ENCODE data around the gene MAST2. TPM values are rescaled to one million over a fixed set of nuclear protein-coding genes. Genes with fewer than 3 reads are reported as not detected.

The MAST2 gene
- total RNA-seq, 1 experiment from 2014 or later = 38.4 TPM

GRCh38 chr1:45765999-45766792 lies 37.2 kb upstream of the MAST2 start:
- no peaks in the 10 kb centered on the region for H3K36me3 ChIP-seq (ENCODE audit: insufficient read depth, low read length, poor library complexity, severe bottlenecking)
- intact Hi-C loops (cut with micrococcal nuclease; ENCODE audit: unreplicated experiment) = no loop called here
- H3K27ac ChIP-seq (ENCODE audit: low read depth, low read length, poor library complexity, severe bottlenecking) = no peak overlapping the region
- no peak overlapping the region for H3K4me3 ChIP-seq (ENCODE audit: low read depth, low read length, poor library complexity, severe bottlenecking)
- ChIA-PET POLR2A (ENCODE audit: low non-redundant PET) (no interaction called here), CTCF (no interaction called here)
- no TSS peak for BruUV-seq (replicated peaks)
- no peaks in the 10 kb centered on the region for H3K9me3 ChIP-seq (ENCODE audit: low read depth, low read length, poor library complexity, severe bottlenecking)
- H3K4me1 ChIP-seq (ENCODE audit: insufficient read depth, low read length, poor library complexity, severe bottlenecking) = no peaks in the 10 kb centered on the region
- no peak for TF ChIP-seq EZH2 (IDR thresholded peaks at IDR 0.05; ENCODE audit: borderline replicate concordance, low read depth, low read length, poor library complexity, severe bottlenecking)
- TF ChIP-seq, protein P1, sequence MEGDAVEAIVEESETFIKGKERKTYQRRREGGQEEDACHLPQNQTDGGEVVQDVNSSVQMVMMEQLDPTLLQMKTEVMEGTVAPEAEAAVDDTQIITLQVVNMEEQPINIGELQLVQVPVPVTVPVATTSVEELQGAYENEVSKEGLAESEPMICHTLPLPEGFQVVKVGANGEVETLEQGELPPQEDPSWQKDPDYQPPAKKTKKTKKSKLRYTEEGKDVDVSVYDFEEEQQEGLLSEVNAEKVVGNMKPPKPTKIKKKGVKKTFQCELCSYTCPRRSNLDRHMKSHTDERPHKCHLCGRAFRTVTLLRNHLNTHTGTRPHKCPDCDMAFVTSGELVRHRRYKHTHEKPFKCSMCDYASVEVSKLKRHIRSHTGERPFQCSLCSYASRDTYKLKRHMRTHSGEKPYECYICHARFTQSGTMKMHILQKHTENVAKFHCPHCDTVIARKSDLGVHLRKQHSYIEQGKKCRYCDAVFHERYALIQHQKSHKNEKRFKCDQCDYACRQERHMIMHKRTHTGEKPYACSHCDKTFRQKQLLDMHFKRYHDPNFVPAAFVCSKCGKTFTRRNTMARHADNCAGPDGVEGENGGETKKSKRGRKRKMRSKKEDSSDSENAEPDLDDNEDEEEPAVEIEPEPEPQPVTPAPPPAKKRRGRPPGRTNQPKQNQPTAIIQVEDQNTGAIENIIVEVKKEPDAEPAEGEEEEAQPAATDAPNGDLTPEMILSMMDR (conservative IDR thresholded peaks at IDR 0.05; ENCODE audit: low read depth, low read length) = no peak
- H3K27me3 ChIP-seq (replicated peaks; ENCODE audit: insufficient read depth, low read depth, low read length, poor library complexity) = no peaks in the 10 kb centered on the region
- no peak for DNase-seq (ENCODE audit: low spot score)

- Histone ChIP-seq H3K27ac (ENCODE audit: low read depth, low read length, poor library complexity, severe bottlenecking) (no peak overlapping the region), H3K36me3 (ENCODE audit: insufficient read depth, low read length, poor library complexity, severe bottlenecking) (no peaks in the 10 kb centered on the region), H3K27me3 (replicated peaks; ENCODE audit: insufficient read depth, low read depth, low read length, poor library complexity) (no peaks in the 10 kb centered on the region), H3K9me3 (ENCODE audit: low read depth, low read length, poor library complexity, severe bottlenecking) (no peaks in the 10 kb centered on the region), H3K4me3 (ENCODE audit: low read depth, low read length, poor library complexity, severe bottlenecking) (no peak overlapping the region), H3K4me1 (ENCODE audit: insufficient read depth, low read length, poor library complexity, severe bottlenecking) (no peaks in the 10 kb centered on the region)
- CTCF ChIA-PET = no interaction called here
- no TSS peak for BruUV-seq (replicated peaks)
- POLR2A ChIA-PET (ENCODE audit: low non-redundant PET) = interaction anchor here (0.6 kb wide), 1 partner anchor 26 kb away, joined by 11 read pairs; no protein-coding TSS in a partner anchor
- intact Hi-C loops (cut with micrococcal nuclease; ENCODE audit: unreplicated experiment) = no loop called here
- TF ChIP-seq EZH2 (IDR thresholded peaks at IDR 0.05; ENCODE audit: borderline replicate concordance, low read depth, low read length, poor library complexity, severe bottlenecking) = no peak
- TF ChIP-seq, protein P1 (conservative IDR thresholded peaks at IDR 0.05; ENCODE audit: low read depth, low read length) = no peak
- no peak for DNase-seq (ENCODE audit: low spot score)
Measured at GRCh38 chr1:45767035-45767434, 36.4 kb upstream of the MAST2 start.

DNA sequence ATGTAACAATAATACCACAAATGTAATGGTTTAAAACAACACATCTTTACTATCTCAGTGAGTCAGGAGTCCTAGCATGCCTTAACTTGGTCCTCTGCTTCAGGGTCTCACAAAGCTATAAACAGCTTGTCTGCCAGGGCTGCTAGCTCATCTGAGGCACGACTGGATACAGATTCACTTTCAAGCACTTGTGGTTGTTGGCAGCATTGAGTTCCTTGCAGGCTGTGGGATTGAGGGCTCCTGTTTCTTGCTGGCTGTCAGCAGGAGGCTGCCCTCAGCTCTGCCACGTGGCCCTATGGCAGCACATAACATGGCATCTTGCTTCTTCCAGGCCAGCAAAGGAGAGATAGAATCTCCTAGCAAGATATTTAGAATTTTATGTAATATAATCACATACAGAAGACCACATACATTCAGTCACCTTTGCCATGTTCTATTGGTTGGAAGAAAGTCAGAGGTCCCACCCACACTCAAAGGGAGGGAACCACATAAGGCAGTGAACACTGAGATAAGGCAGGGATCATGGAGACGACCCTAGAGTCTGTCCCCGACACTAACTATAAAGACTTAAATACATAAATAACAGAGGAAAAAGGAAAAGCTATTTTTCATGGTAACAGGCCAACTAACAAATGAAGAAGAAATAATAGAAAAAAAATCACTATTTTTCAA lies 34.0 kb upstream of the MAST2 start:
- intact Hi-C loops (cut with micrococcal nuclease; ENCODE audit: unreplicated experiment) = no loop called here
- Histone ChIP-seq H3K27ac (ENCODE audit: low read depth, low read length, poor library complexity, severe bottlenecking) (no peak overlapping the region), H3K27me3 (replicated peaks; ENCODE audit: insufficient read depth, low read depth, low read length, poor library complexity) (no peaks in the 10 kb centered on the region), H3K4me3 (ENCODE audit: low read depth, low read length, poor library complexity, severe bottlenecking) (no peak overlapping the region), H3K4me1 (ENCODE audit: insufficient read depth, low read length, poor library complexity, severe bottlenecking) (no peaks in the 10 kb centered on the region), H3K36me3 (ENCODE audit: insufficient read depth, low read length, poor library complexity, severe bottlenecking) (no peaks in the 10 kb centered on the region), H3K9me3 (ENCODE audit: low read depth, low read length, poor library complexity, severe bottlenecking) (no peaks in the 10 kb centered on the region)
- no peak for DNase-seq (ENCODE audit: low spot score)
- CTCF ChIA-PET = no interaction called here
- no TSS peak for BruUV-seq (replicated peaks)
- TF ChIP-seq EZH2 (IDR thresholded peaks at IDR 0.05; ENCODE audit: borderline replicate concordance, low read depth, low read length, poor library complexity, severe bottlenecking) = no peak
- TF ChIP-seq, protein P1 (conservative IDR thresholded peaks at IDR 0.05; ENCODE audit: low read depth, low read length) = no peak
- POLR2A ChIA-PET (ENCODE audit: low non-redundant PET) = no interaction called here

Data from A673 (cell line).